ENCODE measurements around the gene FAM219B.
A peak's percentile ranks its signal among the peaks of the same experiment; 100 is the strongest.

Gene FAM219B

GRCh38 chr15:74873036-74873755, 33.5 kb downstream of the FAM219B start, which contains the start of gene SCAMP2:
SCAMP2 (minus strand) TSS chr15:74873365; CDS start chr15:74873255, 110 bp downstream.
- peak; percentile 97 for DNase-seq (ENCODE audit: low read depth, low spot score)

- DNase-seq (ENCODE audit: low read depth, low spot score) = no peak
These were observed 34.0 kb downstream of the FAM219B start for GRCh38 chr15:74872702-74873035.

GRCh38 chr15:74870436-74871215, 36.0 kb downstream of the FAM219B start:
- peak; percentile 74 for DNase-seq (ENCODE audit: low read depth, low spot score)

GRCh38 chr15:74869726-74870407, 36.8 kb downstream of the FAM219B start:
- no peak for DNase-seq (ENCODE audit: low read depth, low spot score)

GRCh38 chr15:74869372-74869725, 37.3 kb downstream of the FAM219B start:
- DNase-seq (ENCODE audit: low read depth, low spot score) = no peak

GRCh38 chr15:74868059-74868458, 38.6 kb downstream of the FAM219B start:
- DNase-seq (ENCODE audit: low read depth, low spot score) = no peak

GRCh38 chr15:74867466-74868038, 39.1 kb downstream of the FAM219B start:
- no peak for DNase-seq (ENCODE audit: low read depth, low spot score)

- DNase-seq (ENCODE audit: low read depth, low spot score) = no peak
These were observed 40.6 kb downstream of the FAM219B start for GRCh38 chr15:74866090-74866489.

GRCh38 chr15:74865316-74865715, 41.3 kb downstream of the FAM219B start:
- no peak for DNase-seq (ENCODE audit: low read depth, low spot score)

- no peak for DNase-seq (ENCODE audit: low read depth, low spot score)
These were observed 42.4 kb downstream of the FAM219B start for GRCh38 chr15:74864296-74864695.

- no peak for DNase-seq (ENCODE audit: low read depth, low spot score)
These were observed 43.2 kb downstream of the FAM219B start for GRCh38 chr15:74863239-74864056.

- DNase-seq (ENCODE audit: low read depth, low spot score) = no peak
These were observed 48.3 kb downstream of the FAM219B start for GRCh38 chr15:74858369-74858740.

GRCh38 chr15:74857671-74858368, 48.8 kb downstream of the FAM219B start:
- no peak for DNase-seq (ENCODE audit: low read depth, low spot score)

GRCh38 chr15:74857082-74857655, 49.5 kb downstream of the FAM219B start:
- no peak for DNase-seq (ENCODE audit: low read depth, low spot score)

GRCh38 chr15:74856537-74856936, 50.1 kb downstream of the FAM219B start:
- DNase-seq (ENCODE audit: low read depth, low spot score) = no peak

GRCh38 chr15:74855857-74856256, 50.8 kb downstream of the FAM219B start:
- DNase-seq (ENCODE audit: low read depth, low spot score) = no peak

GRCh38 chr15:74854453-74855022, 52.1 kb downstream of the FAM219B start:
- DNase-seq (ENCODE audit: low read depth, low spot score) = no peak

GRCh38 chr15:74851960-74852359, 54.7 kb downstream of the FAM219B start:
- DNase-seq (ENCODE audit: low read depth, low spot score) = peak; percentile 61

- no peak for DNase-seq (ENCODE audit: low read depth, low spot score)
These were observed 56.3 kb downstream of the FAM219B start for GRCh38 chr15:74850393-74850792.
